ENCODE data around the gene TBATA.

- TF ChIP-seq POLR2AphosphoS5 (IDR thresholded peaks at IDR 0.05; ENCODE audit: low read depth, low read length) = no peak
- TF ChIP-seq SIN3A (IDR thresholded peaks at IDR 0.05; ENCODE audit: borderline replicate concordance, insufficient read depth, low read length) = no peak
Observed at GRCh38 chr10:70773461-70773860, 11.7 kb downstream of the TBATA start.

Measured in PFSK-1 (cell line).